Measurements from ENCODE around the gene ZAP70.

- TF ChIP-seq ZFP36 (IDR thresholded peaks at IDR 0.05; ENCODE audit: borderline replicate concordance, low read depth, low read length, partially characterized antibody): no peak
- no peak for TF ChIP-seq ATF5 (CRISPR knock-in tag; IDR thresholded peaks at IDR 0.05; ENCODE audit: low read depth)
- no peak for TF ChIP-seq ZBTB43 (CRISPR knock-in tag; conservative IDR thresholded peaks at IDR 0.05)
- TF ChIP-seq PBX2 (CRISPR knock-in tag; IDR thresholded peaks at IDR 0.05): no peak
- no peak for TF ChIP-seq HES4 (CRISPR knock-in tag; IDR thresholded peaks at IDR 0.05; ENCODE audit: borderline replicate concordance)
- TF ChIP-seq NBN (conservative IDR thresholded peaks at IDR 0.05): no peak
- TF ChIP-seq EZH2 (conservative IDR thresholded peaks at IDR 0.05; ENCODE audit: low read depth, low read length): no peak
- TF ChIP-seq TCF12 (IDR thresholded peaks at IDR 0.05): no peak
- TF ChIP-seq TCF12 (CRISPR knock-in tag; IDR thresholded peaks at IDR 0.05): no peak
- TF ChIP-seq ZNF644 (CRISPR knock-in tag; IDR thresholded peaks at IDR 0.05; ENCODE audit: low read depth): no peak
- TF ChIP-seq FOXK2 (IDR thresholded peaks at IDR 0.05): no peak
- TF ChIP-seq CTCF (CRISPR knock-in tag; IDR thresholded peaks at IDR 0.05): no peak
These were observed 41.4 kb downstream of the ZAP70 start for GRCh38 chr2:97754690-97755346.
